Smooth muscle cell (in vitro differentiated cells): ENCODE results near the gene VWF. TPM values are rescaled to one million over a fixed set of nuclear protein-coding genes. Genes with fewer than 3 reads are reported as not detected.

ENCODE experiments used
- DNase-seq: peaks from one replicate; lab custom pipeline; 2025; ENCODE audit not compliant: unreplicated experiment; lab: John Stamatoyannopoulos, UW
- H2AFZ ChIP-seq: fragments of 200-600 bp; sonication (generic); 2 replicates; pipeline ENCODE4 v1.6.0; 2016; ENCODE audit warnings: antibody characterized with exemption, low read depth, mild to moderate bottlenecking
- H3F3A ChIP-seq: fragments of 200-600 bp; sonication (generic); 2 replicates; pipeline ENCODE4 v1.6.0; 2017; ENCODE audit warnings: antibody characterized with exemption, low read depth
- H3K27ac ChIP-seq: fragments of 200-600 bp; sonication (generic); 2 replicates; pipeline ENCODE4 v1.5.1; 2016; ENCODE audit warnings: low read depth, mild to moderate bottlenecking
- H3K27me3 ChIP-seq: fragments of 200-600 bp; sonication (generic); 2 replicates; pipeline ENCODE4 v1.6.1; 2016; ENCODE audit warnings: low read depth, mild to moderate bottlenecking
- H3K36me3 ChIP-seq: fragments of 200-600 bp; sonication (generic); 2 replicates; pipeline ENCODE4 v1.5.1; 2016; ENCODE audit warnings: low read depth
- H3K4me1 ChIP-seq: fragments of 200-600 bp; sonication (generic); 2 replicates; pipeline ENCODE4 v1.5.1; 2016; ENCODE audit warnings: low read depth
- H3K4me2 ChIP-seq: fragments of 200-600 bp; sonication (generic); 2 replicates; pipeline ENCODE4 v1.6.0; 2016; ENCODE audit warnings: mild to moderate bottlenecking
- H3K4me3 ChIP-seq: fragments of 200-600 bp; sonication (generic); 2 replicates; pipeline ENCODE4 v1.5.1; 2016; ENCODE audit warnings: mild to moderate bottlenecking
- H3K79me2 ChIP-seq: fragments of 200-600 bp; sonication (generic); 2 replicates; pipeline ENCODE4 v1.6.0; 2016; ENCODE audit warnings: low read depth, mild to moderate bottlenecking
- H3K9ac ChIP-seq: fragments of 200-600 bp; sonication (generic); 2 replicates; pipeline ENCODE4 v1.6.0; 2016; ENCODE audit warnings: low read depth
- H3K9me3 ChIP-seq: fragments of 200-600 bp; sonication (generic); replicated peaks from 2 replicates; pipeline ENCODE4 v1.5.1; 2016; ENCODE audit warnings: low read depth
- H4K20me1 ChIP-seq: fragments of 200-600 bp; sonication (generic); 2 replicates; pipeline ENCODE4 v1.6.0; 2016; ENCODE audit warnings: low read depth
- WGBS: methylation state at CpG from one replicate; pipeline ENCODE4 v1.1.7; 2016; ENCODE audit warnings: low lambda C conversion rate; 5-methylcytosine and 5-hydroxymethylcytosine counted together
- polyA plus RNA-seq: library from polyadenylated mRNA; unstranded; fragments of >200 nt; fragmentation: Nextera tagmentation; extraction: Ambion mirVana; gene quantifications from 2 replicates; pipeline ENCODE4 v1.2.1, GENCODE V29; 2016
- total RNA-seq: library from RNA; depleted of rRNA; stranded (reverse); fragments of >200 nt; gene quantifications from 2 replicates; pipeline ENCODE4 v1.2.3, GENCODE V29; 2014
- TF ChIP-seq, protein P1 (sequence below): fragments of 200-600 bp; sonication (generic); IDR thresholded peaks from 2 replicates; pipeline ENCODE4 v1.5.1; 2017; ENCODE audit warnings: borderline replicate concordance, mild to moderate bottlenecking, antibody characterized with exemption; ENCODE audit not compliant: insufficient read depth, poor library complexity, severe bottlenecking

VWF gene
- total and polyA plus RNA-seq, 2 experiments from 2014 or later: 0.19 TPM; not detected in 1

DNA sequence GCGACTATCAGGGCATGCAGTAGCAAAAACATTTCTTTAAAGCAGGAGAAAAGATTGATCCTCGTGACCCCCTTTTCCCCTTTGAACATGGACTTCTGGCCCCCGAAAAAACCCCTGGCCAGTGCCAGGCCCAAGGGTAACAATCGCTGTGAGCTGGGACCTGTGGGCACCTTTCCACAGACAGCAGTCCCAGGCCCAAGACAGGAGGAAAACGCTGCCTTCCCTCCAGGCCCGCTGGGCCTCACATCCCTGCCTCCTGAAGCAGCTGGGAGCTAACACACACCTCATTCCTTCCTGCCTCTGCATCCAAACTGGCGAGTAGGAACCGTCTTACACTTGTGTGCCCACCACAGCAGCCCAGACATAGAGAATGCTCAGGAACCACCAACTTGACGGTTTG lies 1.2 kb downstream of the VWF start:
- WGBS: 87% methylated on average over 9 of the region's 9 CpGs
- Histone ChIP-seq H3K79me2 (no peaks in the 10 kb centered on the region), H3F3A (no peaks in the 10 kb centered on the region), H2AFZ (no peak overlapping the region), H3K4me2 (no peak overlapping the region), H3K4me1 (peaks cover 15% of the 10 kb centered on the region), H4K20me1 (no peaks in the 10 kb centered on the region), H3K9ac (no peak overlapping the region), H3K4me3 (no peak overlapping the region), H3K9me3 (no peaks in the 10 kb centered on the region), H3K27me3 (no peaks in the 10 kb centered on the region), H3K27ac (no peak overlapping the region), H3K36me3 (no peaks in the 10 kb centered on the region)
- no peak for DNase-seq
- TF ChIP-seq, protein P1, sequence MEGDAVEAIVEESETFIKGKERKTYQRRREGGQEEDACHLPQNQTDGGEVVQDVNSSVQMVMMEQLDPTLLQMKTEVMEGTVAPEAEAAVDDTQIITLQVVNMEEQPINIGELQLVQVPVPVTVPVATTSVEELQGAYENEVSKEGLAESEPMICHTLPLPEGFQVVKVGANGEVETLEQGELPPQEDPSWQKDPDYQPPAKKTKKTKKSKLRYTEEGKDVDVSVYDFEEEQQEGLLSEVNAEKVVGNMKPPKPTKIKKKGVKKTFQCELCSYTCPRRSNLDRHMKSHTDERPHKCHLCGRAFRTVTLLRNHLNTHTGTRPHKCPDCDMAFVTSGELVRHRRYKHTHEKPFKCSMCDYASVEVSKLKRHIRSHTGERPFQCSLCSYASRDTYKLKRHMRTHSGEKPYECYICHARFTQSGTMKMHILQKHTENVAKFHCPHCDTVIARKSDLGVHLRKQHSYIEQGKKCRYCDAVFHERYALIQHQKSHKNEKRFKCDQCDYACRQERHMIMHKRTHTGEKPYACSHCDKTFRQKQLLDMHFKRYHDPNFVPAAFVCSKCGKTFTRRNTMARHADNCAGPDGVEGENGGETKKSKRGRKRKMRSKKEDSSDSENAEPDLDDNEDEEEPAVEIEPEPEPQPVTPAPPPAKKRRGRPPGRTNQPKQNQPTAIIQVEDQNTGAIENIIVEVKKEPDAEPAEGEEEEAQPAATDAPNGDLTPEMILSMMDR: no peak

GRCh38 chr12:6122201-6122600 lies 2.3 kb downstream of the VWF start:
- Histone ChIP-seq H3K9me3 (no peaks in the 10 kb centered on the region), H3K4me2 (no peak overlapping the region), H3K4me1 (peaks cover 15% of the 10 kb centered on the region), H2AFZ (no peak overlapping the region), H3K36me3 (no peaks in the 10 kb centered on the region), H3K27me3 (no peaks in the 10 kb centered on the region), H4K20me1 (no peaks in the 10 kb centered on the region), H3K79me2 (no peaks in the 10 kb centered on the region), H3F3A (no peaks in the 10 kb centered on the region), H3K27ac (no peak overlapping the region), H3K9ac (no peak overlapping the region), H3K4me3 (no peak overlapping the region)
- no peak for DNase-seq
- WGBS: 98% methylated on average over 4 of the region's 4 CpGs
- TF ChIP-seq, protein P1: no peak

DNA sequence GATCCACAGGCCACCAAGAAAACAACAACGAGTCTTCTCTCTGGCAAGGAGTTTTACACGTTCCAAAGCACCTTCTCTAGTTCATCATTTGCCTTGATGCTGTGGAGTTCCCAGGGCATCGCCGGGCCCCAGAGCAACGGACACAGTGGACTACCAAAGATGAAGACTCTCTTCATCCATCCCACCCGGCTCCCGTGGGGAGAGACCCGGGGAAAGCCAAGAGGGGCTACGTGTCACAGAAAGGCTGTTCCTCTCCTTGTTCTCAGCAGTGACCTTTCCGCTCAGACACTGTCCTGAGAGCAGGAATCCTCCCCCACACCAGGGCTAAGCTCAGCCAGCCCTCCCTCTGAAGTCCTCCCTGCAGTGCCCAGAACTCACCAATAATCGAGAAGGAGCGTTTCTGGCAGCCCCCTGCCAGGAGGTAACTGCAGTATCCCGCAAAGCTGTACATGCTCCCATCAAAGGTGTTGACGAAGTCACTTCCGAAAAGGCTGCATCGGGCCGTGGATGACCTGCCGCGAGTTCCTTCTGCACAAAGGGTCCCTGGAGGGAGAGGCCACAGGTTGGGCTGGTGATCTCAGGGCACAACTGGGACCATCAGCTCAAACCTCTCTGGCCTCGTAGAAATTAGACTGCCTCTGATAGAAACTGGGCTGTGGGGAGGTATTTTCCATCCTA lies 3.5 kb downstream of the VWF start:
- no peak overlapping the region for H3K4me3 ChIP-seq
- no peak overlapping the region for H3K4me2 ChIP-seq
- H3K9ac ChIP-seq: no peak overlapping the region
- no peaks in the 10 kb centered on the region for H4K20me1 ChIP-seq
- H3K4me1 ChIP-seq: peaks cover 15% of the 10 kb centered on the region
- TF ChIP-seq, protein P1: no peak
- H3F3A ChIP-seq: no peaks in the 10 kb centered on the region
- H3K9me3 ChIP-seq: no peaks in the 10 kb centered on the region
- H3K79me2 ChIP-seq: no peaks in the 10 kb centered on the region
- no peak overlapping the region for H2AFZ ChIP-seq
- no peak overlapping the region for H3K27ac ChIP-seq
- H3K36me3 ChIP-seq: no peaks in the 10 kb centered on the region
- DNase-seq: no peak
- 92% methylated on average over 20 of the region's 20 CpGs for WGBS
- H3K27me3 ChIP-seq: no peaks in the 10 kb centered on the region
